Naive thymus-derived CD8-positive, alpha-beta T cell (primary cell): Measurements from ENCODE around the gene NOP16. TPM values are rescaled to one million over a fixed set of nuclear protein-coding genes. Genes with fewer than 3 reads are reported as not detected.
A peak's percentile ranks its signal among the peaks of the same experiment; 100 is the strongest.
"Not testable (repeated sequence)": the region's sequence is repeated elsewhere in the genome, so short reads cannot be mapped to it uniquely, and the experiment has no call there.

Experiments used
- ATAC-seq, 2 donors: fragments of 150-1000 bp; cut with Tn5 transposase in 1 of 2; sonication (Bioruptor Pico), chemical (Tn5 transposase) in 1 of 2; 1 replicate in 1 of 2; 2 replicates in 1 of 2; pipeline ENCODE4 v1.10.0; 2021; ENCODE audit warnings: mild to moderate bottlenecking in 2 of 2, moderate library complexity in 2 of 2
- POLR2A ChIA-PET: fragments of 350-600 bp; sonication (Branson Sonifier 250); formaldehyde crosslinking; loops from one replicate; lab custom pipeline; 2021; ENCODE audit warnings: antibody characterized with exemption; lab: Charles Lee
- DNase-seq, 10 donors: peaks; one replicate each; pipeline versions ENCODE4 v3.0.0 to v3.0.0-alpha.2; 2020 to 2022
- H3K27ac Mint-ChIP-seq, 10 donors: one replicate each; pipeline ENCODE4 v1.8.0; 2020 to 2022; ENCODE audit warnings: mild to moderate bottlenecking in 10 of 10, mixed read lengths in 10 of 10, moderate library complexity in 4 of 10, inconsistent platforms in 1 of 10
- H3K27me3 Mint-ChIP-seq, 5 donors: one replicate each; pipeline ENCODE4 v1.8.0; 2021 to 2022; ENCODE audit warnings: mixed read lengths in 5 of 5
- H3K36me3 Mint-ChIP-seq, 3 donors: one replicate each; pipeline ENCODE4 v1.8.0; 2020 to 2022; ENCODE audit warnings: mixed read lengths in 3 of 3, mild to moderate bottlenecking in 2 of 3, inconsistent platforms in 1 of 3
- H3K4me1 Mint-ChIP-seq, 4 donors: one replicate each; pipeline ENCODE4 v1.8.0; 2021 to 2022; ENCODE audit warnings: mixed read lengths in 4 of 4
- H3K4me3 Mint-ChIP-seq, 10 donors: one replicate each; pipeline ENCODE4 v1.8.0; 2020 to 2022; ENCODE audit warnings: mild to moderate bottlenecking in 10 of 10, mixed read lengths in 10 of 10, moderate library complexity in 6 of 10, inconsistent platforms in 1 of 10
- H3K9me3 Mint-ChIP-seq, 9 donors: one replicate each; pipeline ENCODE4 v1.8.0; 2020 to 2022; ENCODE audit warnings: mixed read lengths in 9 of 9, mild to moderate bottlenecking in 3 of 9, inconsistent platforms in 1 of 9, moderate library complexity in 1 of 9
- polyA plus RNA-seq, 3 donors: library from polyadenylated mRNA; unstranded; fragments of 300-500 nt; fragmentation: Illumina TruSeq; gene quantifications; one replicate each; pipeline ENCODE4 v1.2.3, GENCODE V29; 2021
- total RNA-seq, 8 experiments: library from RNA in 2 of 8; stranded (reverse) in 2 of 8; gene quantifications; one replicate each; pipeline ENCODE4 v1.2.3 and lab custom pipeline; 2021 to 2026

The NOP16 gene
- total and polyA plus RNA-seq, 5 experiments from 2014 or later, result 19.1 to 40.5 (median 21.8) TPM

DNA sequence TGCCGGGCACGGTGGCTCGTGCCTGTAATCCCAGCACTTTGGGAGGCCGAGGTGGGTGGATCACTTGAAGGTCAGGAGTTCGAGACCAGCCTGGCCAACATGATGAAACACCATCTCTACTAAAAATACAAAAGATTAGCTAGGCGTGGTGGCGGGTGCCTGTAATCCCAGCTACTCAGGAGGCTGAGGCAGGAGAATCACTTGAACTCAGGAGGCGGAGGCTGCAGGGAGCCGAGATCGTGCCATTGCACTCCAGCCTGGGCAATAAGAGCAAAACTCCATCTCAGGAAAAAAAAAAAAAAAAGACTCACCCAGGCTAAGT, 19.8 kb upstream of the NOP16 start:
- H3K36me3 Mint-ChIP-seq, result peaks cover 0 to 48% (median 2%) of the 10 kb centered on the region in 3 donors
- peaks cover 14 to 25% (median 22%) of the 10 kb centered on the region in 4 donors for H3K4me1 Mint-ChIP-seq
- H3K27ac Mint-ChIP-seq, ATAC-seq, H3K4me3 Mint-ChIP-seq, H3K9me3 Mint-ChIP-seq, H3K27me3 Mint-ChIP-seq, DNase-seq: not testable (repeated sequence)
- POLR2A ChIA-PET, result interaction anchor here (0.7 kb wide), 1 partner anchor 705 kb away, joined by 4 read pairs; no protein-coding TSS in a partner anchor

DNA sequence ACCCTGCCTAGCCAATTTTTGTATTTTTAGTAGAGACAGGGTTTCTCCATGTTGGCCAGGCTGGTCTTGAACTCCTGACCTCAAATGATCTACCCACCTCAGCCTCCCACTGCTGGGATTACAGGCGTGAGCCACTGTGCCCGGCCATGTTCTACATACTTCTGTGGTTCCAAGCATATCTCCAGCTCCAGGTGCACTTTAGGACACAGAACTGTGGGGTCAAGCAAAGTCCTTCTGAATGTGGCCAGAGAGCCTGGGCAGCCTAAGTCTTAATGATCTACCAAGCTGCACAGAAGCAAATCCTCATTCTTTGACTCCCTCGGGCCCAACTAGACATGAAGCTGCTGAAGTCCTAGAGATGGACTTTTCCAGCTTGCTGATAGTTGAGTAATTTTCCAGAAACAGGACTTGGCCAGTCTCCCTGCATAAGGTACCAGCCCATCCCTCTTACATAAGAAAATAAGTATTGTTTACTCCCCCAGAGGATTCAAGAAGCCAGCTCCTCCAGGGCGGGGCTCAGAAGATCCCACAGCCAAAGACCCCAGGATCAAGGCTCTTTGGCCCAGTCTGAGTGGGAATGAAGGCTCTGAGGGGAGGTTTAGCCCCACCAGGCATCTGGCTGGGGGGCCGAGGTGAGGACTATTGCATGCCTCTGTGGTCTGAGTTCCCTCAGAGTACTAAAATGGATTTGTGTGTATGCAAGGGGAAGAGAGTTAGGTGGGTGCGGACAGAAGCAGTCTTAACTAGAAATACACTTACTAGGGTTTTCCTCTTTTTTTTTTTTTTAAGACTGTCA, 19.3 kb upstream of the NOP16 start:
- Mint-ChIP-seq H3K36me3 (peaks cover 0 to 51% (median 2%) of the 10 kb centered on the region in 3 donors), H3K27me3 (no peaks in the 10 kb centered on the region), H3K9me3 (no peaks in the 10 kb centered on the region), H3K4me1 (peaks cover 9 to 20% (median 17%) of the 10 kb centered on the region in 4 donors), H3K27ac (peak overlapping the region in 1 of 10 donors; percentile 84), H3K4me3 (no peak overlapping the region)
- no peak for DNase-seq
- POLR2A ChIA-PET, result interaction anchor here (0.7 kb wide), 1 partner anchor 706 kb away, joined by 4 read pairs; no protein-coding TSS in a partner anchor
- ATAC-seq, result no peak

DNA sequence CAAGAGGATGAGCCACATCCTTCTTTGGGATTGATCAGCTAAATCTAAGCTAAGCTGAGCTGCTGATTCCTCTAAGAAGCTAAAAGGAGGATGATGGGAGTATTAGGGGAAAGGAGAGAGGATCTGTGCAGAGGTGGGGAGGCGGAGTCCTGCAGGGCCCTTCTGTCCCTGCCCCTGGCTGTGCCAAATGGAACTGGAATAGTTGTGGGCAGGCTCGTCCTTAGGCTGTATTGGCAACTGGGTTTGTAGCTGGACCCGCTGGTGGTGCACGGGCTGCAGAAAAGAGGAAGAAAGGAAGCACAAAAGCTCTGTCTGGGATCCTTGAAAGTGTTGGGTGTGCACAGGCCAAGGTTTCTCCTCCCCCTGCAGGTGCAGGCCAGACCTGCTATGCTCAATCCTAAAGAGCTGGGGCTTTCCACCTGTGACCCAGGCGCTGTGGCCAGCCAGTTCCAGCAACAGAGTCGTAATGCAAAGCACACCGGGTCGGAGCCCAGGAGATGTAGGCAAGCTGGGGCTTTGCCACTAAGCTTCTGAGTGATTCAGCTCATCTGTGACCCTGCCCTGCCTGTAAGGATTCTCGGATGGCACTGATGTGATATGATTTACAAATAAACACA, 18.1 kb upstream of the NOP16 start:
- Mint-ChIP-seq H3K27me3 (no peaks in the 10 kb centered on the region), H3K9me3 (no peaks in the 10 kb centered on the region), H3K4me1 (peaks cover 3 to 18% (median 12%) of the 10 kb centered on the region in 4 donors), H3K27ac (no peak overlapping the region), H3K4me3 (peak overlapping the region in 1 of 10 donors; percentile 29), H3K36me3 (peaks cover 0 to 53% (median 4%) of the 10 kb centered on the region in 3 donors)
- POLR2A ChIA-PET, result interaction anchor here (1.1 kb wide), 2 partner anchors 10 to 123 kb away, joined by 3 to 4 read pairs; partner anchors contain the start of gene CLTB
- ATAC-seq (no peak), DNase-seq (no peak)

DNA sequence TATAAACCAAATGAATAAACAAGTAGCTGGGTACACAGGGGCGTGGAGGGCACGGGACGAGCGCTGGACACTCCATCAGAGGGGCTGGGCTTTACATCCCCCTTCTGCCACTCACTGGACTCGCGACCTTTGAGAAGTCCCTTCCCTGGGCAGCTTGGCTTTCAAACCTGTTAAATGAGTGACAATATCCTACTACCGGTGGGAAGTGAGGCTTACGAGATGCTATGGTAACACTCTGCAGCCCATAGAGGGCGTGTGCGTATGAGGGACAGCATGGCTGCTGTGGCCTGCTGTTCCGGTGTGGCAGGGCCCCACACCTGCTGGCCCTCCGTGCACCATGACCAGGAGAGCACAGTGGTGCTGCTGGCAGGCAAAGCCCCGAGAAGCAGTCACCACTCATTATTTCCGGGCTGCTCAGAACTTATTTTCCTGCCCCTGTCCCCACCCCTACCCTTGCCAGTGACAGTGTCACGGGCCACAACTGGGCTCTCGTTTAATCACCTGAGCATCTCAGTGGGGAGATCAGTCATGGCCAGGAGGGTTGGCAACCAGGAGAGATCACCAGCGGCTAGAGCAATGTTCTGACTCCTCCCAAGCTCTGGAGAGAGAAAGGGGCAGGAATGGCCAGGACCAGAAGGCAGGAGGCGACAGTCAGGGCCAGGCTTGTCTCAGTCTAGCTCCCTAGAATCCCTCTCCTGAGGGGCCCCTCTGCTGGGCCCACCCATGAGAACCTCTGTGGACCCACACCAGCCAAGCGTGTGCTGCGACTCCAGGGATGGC, 17.4 kb upstream of the NOP16 start:
- peaks cover 0 to 53% (median 3%) of the 10 kb centered on the region in 3 donors for H3K36me3 Mint-ChIP-seq
- ATAC-seq, result no peak
- H3K4me3 Mint-ChIP-seq, result peak overlapping the region in 1 of 10 donors; percentile 6
- POLR2A ChIA-PET, result interaction anchor here (0.7 to 1.1 kb wide), 4 partner anchors 11 to 966 kb away, joined by 3 to 4 read pairs (median 4); partner anchors contain the start of gene CLTB
- no peak for DNase-seq
- H3K27me3 Mint-ChIP-seq, result no peaks in the 10 kb centered on the region
- H3K4me1 Mint-ChIP-seq, result peaks cover 0 to 12% (median 5%) of the 10 kb centered on the region in 4 donors
- peak overlapping the region in 1 of 10 donors; percentile 49 for H3K27ac Mint-ChIP-seq
- no peaks in the 10 kb centered on the region for H3K9me3 Mint-ChIP-seq

DNA sequence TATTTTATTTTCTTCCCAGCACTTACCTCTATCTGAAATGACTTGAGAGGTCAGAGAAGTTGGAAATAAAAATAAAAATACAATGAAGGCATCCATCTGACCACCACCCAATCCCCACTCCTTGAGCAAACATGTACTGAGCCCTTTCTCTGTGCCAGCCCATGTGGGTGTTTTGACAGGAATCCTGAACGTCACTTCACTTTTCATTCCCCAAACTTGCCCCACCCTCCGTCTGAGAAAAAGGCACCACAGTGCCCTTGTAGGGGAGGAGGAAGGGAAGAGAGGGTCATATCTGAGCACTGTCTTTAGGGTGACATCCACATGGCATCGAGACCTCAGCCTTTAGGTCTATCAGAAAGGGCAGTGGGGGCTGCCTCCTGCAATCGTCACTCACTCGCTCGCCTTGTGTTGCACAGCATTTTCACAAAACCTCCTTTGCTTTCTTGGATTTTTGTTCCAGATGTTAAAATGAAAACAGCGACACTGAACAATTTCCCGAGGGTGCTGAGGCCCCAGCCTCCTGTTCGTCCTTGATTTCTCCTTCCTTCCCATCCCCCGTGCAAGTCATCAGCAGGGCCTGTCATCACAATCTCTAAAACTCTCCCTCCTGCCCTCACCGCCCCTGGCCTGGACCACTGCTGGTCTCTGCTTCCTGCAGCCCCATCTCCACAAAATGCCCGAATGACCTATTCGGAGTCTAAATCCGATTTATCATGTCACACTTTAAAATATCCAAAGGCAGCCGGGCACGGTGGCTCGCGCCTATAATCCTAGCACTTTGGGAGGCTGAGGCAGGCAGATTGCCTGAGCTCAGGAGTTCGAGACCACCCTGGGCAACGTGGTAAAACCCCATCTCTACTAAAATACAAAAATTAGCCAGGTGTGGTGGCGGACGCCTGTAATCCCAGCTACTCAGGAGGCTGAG, 13.1 kb upstream of the NOP16 start:
- Mint-ChIP-seq H3K36me3 (peaks cover 0 to 34% (median 2%) of the 10 kb centered on the region in 3 donors), H3K27ac (peak overlapping the region in 4 of 10 donors; percentile 1 to 67 (median 54)), H3K4me1 (peaks cover 0 to 11% (median 8%) of the 10 kb centered on the region in 4 donors), H3K27me3 (no peaks in the 10 kb centered on the region), H3K4me3 (no peak overlapping the region), H3K9me3 (no peaks in the 10 kb centered on the region)
- POLR2A ChIA-PET, result no interaction called here
- DNase-seq (no peak), ATAC-seq (no peak)

DNA sequence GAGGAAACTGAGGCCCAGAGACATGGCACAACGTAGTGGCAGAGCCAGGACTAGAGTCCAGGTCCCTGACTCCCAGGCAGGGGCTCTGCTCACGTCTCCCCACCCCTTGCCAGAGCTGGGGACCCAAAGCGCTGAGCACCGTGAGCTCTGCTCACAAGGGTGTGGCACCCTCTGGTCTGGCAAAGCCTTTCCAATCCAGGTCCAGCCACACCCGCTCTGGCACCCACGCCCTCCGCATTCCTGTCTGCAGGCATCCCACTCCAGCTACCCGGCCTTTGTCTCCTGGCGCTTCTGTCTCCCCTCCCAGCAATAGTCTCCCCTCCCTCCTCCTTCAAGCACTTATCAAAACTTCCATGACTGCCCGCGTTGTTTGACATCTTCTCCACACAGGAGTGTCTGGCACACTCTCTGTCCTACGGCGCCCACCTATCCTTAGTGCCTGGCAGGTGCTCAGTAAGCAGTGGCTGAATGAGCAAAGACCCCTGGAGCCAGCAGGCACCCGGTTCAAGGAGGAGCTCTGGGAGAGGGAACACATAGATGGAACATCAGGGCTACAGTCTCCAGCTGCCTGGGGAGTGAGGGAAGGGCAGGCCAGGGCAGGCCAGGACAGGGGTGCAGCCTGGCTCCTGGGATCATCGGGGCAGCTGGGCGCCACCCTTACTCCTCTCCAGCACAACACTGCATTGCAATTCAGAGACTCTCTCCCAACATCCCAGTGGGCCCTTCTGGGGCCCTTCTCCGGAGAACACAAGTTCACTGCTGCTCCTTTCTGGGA, 12.2 kb upstream of the NOP16 start:
- Mint-ChIP-seq H3K27me3 (no peaks in the 10 kb centered on the region), H3K4me1 (peaks cover 0 to 11% (median 8%) of the 10 kb centered on the region in 4 donors), H3K27ac (peak overlapping the region in 3 of 10 donors; percentile 31 to 40 (median 38)), H3K36me3 (peaks cover 0 to 26% (median 2%) of the 10 kb centered on the region in 3 donors), H3K4me3 (no peak overlapping the region), H3K9me3 (no peaks in the 10 kb centered on the region)
- POLR2A ChIA-PET, result no interaction called here
- DNase-seq (no peak), ATAC-seq (no peak)

DNA sequence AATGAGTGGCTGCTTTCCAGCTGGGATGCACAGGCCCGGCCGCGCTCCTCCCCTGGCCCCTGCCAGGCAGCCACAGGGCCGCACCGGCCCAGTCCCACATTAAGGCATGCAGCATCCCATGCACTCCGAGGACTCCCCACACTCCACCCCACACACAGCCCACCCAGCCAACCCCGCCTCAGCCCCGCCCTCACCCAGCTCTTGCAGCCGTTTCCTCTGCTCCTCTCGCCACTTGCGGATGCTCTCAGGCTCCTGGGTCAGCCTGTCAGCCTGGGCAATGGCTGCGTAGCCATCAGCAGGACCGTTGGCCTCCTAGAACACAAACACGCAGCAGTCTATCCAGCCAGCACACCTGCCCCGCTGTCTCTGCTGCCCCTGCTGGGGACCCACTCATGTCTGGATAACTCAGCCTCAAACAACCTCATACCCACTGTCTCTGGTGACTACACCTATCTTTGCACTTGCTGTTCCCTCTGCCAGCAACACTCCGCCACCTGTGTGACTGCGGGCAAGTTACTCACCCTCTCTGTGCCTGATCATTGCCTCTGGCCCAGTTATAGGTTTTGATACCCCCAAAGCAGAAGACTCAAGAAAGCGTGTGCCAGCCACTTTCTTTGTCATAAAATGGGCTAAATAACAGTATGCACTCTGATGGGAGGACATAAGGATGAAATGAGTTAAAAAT, 9.5 kb upstream of the NOP16 start:
- Mint-ChIP-seq H3K9me3 (no peaks in the 10 kb centered on the region), H3K27me3 (no peaks in the 10 kb centered on the region), H3K27ac (peak overlapping the region in 4 of 10 donors; percentile 61 to 79 (median 64)), H3K4me1 (peaks cover 0 to 11% (median 8%) of the 10 kb centered on the region in 4 donors), H3K36me3 (peaks cover 0 to 27% (median 2%) of the 10 kb centered on the region in 3 donors), H3K4me3 (no peak overlapping the region)
- POLR2A ChIA-PET, result no interaction called here
- ATAC-seq (no peak), DNase-seq (no peak)

DNA sequence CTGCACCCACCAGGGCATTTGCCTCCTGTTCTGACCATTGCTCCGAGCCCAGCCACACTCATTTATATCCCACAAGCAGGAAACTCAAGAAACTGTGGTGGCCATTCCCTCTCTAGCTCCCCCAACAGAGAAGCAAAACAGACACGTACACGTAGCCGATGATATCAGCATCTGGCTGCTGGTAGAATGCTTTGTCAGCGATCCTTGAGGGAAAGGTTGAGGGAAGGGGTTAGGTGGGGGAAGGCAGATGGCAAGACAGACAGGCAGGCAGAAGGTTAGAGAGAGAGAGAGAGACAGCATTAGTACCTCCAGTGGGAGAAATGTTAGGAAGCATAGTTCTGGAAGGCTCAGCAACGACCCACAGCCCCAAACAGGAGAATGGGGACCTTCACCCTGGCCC, 7.9 kb upstream of the NOP16 start:
- POLR2A ChIA-PET, result interaction anchor here (1.1 to 1.6 kb wide), 2 partner anchors 7 to 19 kb away, joined by 3 to 4 read pairs; partner anchors contain the start of genes HIGD2A and NOP16
- H3K4me1 Mint-ChIP-seq, result peaks cover 1 to 11% (median 5%) of the 10 kb centered on the region in 4 donors
- DNase-seq (no peak), ATAC-seq (no peak)
- H3K9me3 Mint-ChIP-seq, result no peaks in the 10 kb centered on the region
- H3K27ac Mint-ChIP-seq, result peak overlapping the region in 4 of 10 donors; percentile 4 to 80 (median 38)
- no peaks in the 10 kb centered on the region for H3K27me3 Mint-ChIP-seq
- peak overlapping the region in 1 of 10 donors; percentile 60 for H3K4me3 Mint-ChIP-seq
- peaks cover 0 to 26% (median 0%) of the 10 kb centered on the region in 3 donors for H3K36me3 Mint-ChIP-seq

DNA sequence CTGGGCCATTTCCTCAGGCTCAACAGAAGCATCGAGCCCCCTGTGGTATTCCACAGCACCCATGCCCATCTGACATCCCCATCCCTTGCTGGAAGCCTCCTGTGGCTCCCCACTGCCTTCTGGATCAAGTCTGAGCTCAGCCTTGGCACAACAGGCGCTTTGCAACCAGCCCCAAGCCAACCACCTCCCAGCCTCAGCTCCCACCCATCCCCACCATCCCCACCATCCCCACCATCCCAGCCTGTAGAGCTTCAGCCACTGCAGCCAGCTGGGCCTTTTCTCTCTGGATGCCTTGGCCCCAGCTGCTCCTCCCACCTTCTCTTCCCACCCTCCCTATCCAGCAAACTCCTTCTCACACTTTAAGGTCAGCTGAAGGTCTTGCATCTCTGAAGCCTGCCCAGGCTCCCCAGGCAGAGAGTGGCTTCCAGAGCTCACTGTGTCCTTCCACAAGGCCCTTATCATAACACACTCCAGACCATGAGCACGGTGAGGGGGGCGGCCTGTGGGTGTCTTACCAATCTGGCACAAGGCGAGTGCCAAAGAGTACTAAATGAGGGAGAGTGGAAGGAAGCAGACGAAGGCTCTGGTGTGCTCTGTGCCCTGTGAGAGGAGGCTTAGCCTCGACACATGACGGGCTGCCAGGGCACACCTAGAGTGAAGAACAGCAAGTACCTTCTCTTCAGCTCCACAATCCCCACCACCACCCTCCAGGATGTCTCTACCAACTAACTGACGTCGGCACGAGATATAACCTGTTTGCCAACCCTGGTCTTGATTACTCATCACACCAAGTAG, 6.7 kb upstream of the NOP16 start:
- peaks cover 3 to 10% (median 4%) of the 10 kb centered on the region in 4 donors for H3K4me1 Mint-ChIP-seq
- peaks cover 0 to 27% (median 0%) of the 10 kb centered on the region in 3 donors for H3K36me3 Mint-ChIP-seq
- peak overlapping the region in 1 of 10 donors; percentile 58 for H3K27ac Mint-ChIP-seq
- H3K27me3 Mint-ChIP-seq, result no peaks in the 10 kb centered on the region
- ATAC-seq (no peak), DNase-seq (no peak)
- POLR2A ChIA-PET, result interaction anchor here (0.6 to 1.6 kb wide), 2 partner anchors 21 to 31 kb away, joined by 4 to 5 read pairs; no protein-coding TSS in a partner anchor
- H3K9me3 Mint-ChIP-seq, result no peaks in the 10 kb centered on the region
- H3K4me3 Mint-ChIP-seq, result no peak overlapping the region

DNA sequence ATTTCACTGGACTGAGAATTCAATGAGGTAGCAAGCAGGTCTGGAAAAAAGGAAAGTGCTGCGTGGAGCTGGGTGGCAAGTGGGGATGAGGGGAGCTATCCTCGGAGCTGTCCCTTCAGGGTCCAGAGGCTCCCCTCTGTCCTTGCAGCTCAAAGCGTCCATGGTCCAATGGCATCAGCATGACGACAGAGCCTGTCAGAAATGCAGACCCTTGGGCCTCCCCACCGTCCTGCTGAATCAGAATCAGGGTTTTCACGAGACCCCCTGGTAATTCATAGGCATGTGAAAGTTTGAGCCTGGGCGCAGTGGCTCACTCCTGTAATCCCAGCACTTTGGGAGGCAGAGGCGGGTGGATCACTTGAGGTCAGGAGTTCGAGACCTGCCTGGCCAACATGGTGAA, 5.7 kb upstream of the NOP16 start:
- POLR2A ChIA-PET, result no interaction called here
- Mint-ChIP-seq H3K4me1 (peaks cover 3 to 18% (median 8%) of the 10 kb centered on the region in 4 donors), H3K27ac (no peak overlapping the region), H3K4me3 (no peak overlapping the region), H3K36me3 (peaks cover 0 to 26% (median 0%) of the 10 kb centered on the region in 3 donors), H3K9me3 (no peaks in the 10 kb centered on the region), H3K27me3 (no peaks in the 10 kb centered on the region)
- no peak for ATAC-seq
- DNase-seq, result no peak
